Measurements from ENCODE around the gene HHIPL1.

The HHIPL1 gene

DNA sequence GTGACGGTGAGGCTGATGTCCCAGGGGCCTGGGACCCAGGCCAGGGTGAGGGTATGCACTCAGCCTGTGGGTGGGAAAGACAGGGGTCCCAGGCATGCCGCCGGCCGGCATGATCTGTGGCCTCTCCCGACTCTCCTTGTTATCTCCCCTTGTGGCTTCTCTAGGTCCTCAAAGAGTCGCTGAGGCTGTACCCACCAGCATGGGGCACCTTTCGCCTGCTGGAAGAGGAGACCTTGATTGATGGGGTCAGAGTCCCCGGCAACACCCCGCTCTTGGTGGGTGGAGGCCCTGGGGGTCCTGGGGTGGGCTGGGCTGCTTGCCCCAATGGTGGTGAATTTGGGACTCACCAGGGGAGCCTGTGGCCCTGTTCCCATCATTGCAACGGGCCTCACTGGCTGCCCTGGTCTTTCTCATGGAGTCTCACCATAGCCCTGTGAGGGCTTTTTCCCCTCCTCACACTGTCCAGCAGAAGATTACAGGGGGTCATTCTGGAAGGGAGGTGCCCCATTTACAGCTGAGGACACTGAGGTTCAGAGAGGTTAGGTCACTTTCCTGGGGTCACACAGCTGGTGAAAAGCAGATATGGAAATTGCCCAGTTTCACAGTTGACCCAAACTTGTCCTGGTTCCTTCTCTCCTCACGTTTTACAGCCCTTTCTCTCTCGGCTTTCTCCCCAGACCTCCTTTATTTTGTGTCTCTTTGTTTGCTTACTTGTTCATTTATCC is 77.0 kb downstream of the HHIPL1 start:
- H3K36me3 Mint-ChIP-seq (ENCODE audit: insufficient read depth) = no peaks in the 10 kb centered on the region
- H3K9me3 Mint-ChIP-seq = no peaks in the 10 kb centered on the region
- peaks cover 0 to 3% of the 10 kb centered on the region in 2 donors for H3K4me1 Mint-ChIP-seq (ENCODE audit: low read depth in 2 of 2)
- DNase-seq = no peak
- H3K4me3 Mint-ChIP-seq = no peak overlapping the region
- peaks cover 30 to 44% of the 10 kb centered on the region in 2 donors for H3K27me3 Mint-ChIP-seq
- H3K27ac Mint-ChIP-seq = no peak overlapping the region
- no peak for ATAC-seq (replicated peaks)

DNA sequence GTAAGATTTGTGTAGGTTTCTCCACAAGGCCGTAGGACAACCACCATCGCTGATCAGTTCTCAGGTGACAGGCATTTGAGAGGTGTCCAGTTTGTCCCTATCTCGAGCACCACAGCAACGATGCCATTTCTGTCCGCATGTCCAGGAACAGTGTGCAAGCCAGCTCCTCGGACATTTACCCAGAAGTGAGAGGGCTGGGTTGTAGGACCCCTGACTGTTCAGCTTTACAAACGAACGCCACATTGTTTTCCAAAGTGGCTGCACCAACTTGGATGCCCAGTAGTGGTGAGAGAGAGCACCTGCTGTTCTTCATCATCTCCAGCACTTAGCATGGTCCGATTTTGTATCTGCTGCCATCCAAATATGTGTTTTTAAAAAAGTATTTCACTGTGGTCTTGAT is 77.8 kb downstream of the HHIPL1 start:
- no peak overlapping the region for H3K4me3 Mint-ChIP-seq
- peaks cover 34 to 52% of the 10 kb centered on the region in 2 donors for H3K27me3 Mint-ChIP-seq
- H3K36me3 Mint-ChIP-seq (ENCODE audit: insufficient read depth) = no peaks in the 10 kb centered on the region
- no peaks in the 10 kb centered on the region for H3K9me3 Mint-ChIP-seq
- no peak overlapping the region for H3K27ac Mint-ChIP-seq
- peaks cover 0 to 3% of the 10 kb centered on the region in 2 donors for H3K4me1 Mint-ChIP-seq (ENCODE audit: low read depth in 2 of 2)
- DNase-seq (no peak), ATAC-seq (replicated peaks) (no peak)

- Mint-ChIP-seq H3K9me3 (no peaks in the 10 kb centered on the region), H3K4me3 (no peak overlapping the region), H3K27ac (no peak overlapping the region), H3K36me3 (ENCODE audit: insufficient read depth) (no peaks in the 10 kb centered on the region), H3K4me1 (ENCODE audit: low read depth in 2 of 2) (no peaks in the 10 kb centered on the region), H3K27me3 (peaks cover 45 to 58% of the 10 kb centered on the region in 2 donors)
- ATAC-seq (replicated peaks) (no peak), DNase-seq (no peak)
Measured at GRCh38 chr14:99724196-99724891, 79.4 kb downstream of the HHIPL1 start.

DNA sequence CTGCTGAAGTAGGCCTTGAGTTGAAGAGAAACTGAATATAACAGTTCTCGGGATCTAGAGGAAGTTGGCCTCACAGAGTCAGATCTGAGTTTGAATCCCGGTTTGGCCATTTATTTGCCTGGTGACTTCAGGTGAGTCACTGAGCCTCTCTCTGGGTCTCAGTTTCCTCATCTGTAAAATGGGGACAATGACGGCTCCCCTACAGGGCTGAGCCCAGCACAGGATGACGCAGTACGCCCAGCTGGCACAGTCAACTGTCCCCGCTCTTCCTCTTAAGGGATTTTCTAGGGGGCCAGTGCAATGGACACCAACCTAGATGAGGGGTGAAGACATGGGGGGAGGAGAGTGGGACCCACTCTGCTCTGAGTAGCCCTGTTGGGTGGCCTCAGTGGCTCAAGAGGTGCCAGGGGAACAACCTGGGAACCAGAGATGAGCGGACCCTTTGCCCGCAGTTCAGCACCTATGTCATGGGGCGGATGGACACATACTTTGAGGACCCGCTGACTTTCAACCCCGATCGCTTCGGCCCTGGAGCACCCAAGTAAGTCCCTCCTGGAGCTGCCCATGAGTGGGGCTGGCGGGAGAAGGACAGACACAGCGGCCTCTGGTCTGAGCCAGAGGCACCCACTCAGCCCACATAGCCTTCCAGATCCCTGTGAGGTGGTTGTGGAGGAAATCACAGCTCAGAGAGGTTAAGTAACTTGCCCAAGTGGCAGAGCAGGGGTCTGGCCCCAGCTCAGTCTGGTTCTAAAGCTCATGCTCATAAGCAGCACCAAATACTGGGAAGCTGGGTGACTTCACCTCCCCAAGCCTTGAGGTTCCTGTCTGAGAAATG is 80.2 kb downstream of the HHIPL1 start:
- H3K36me3 Mint-ChIP-seq (ENCODE audit: insufficient read depth) = no peaks in the 10 kb centered on the region
- no peaks in the 10 kb centered on the region for H3K4me1 Mint-ChIP-seq (ENCODE audit: low read depth in 2 of 2)
- ATAC-seq (replicated peaks) (no peak), DNase-seq (no peak)
- H3K27ac Mint-ChIP-seq = no peak overlapping the region
- peaks cover 46 to 65% of the 10 kb centered on the region in 2 donors for H3K27me3 Mint-ChIP-seq
- no peak overlapping the region for H3K4me3 Mint-ChIP-seq
- no peaks in the 10 kb centered on the region for H3K9me3 Mint-ChIP-seq

- Mint-ChIP-seq H3K4me3 (no peak overlapping the region), H3K9me3 (no peaks in the 10 kb centered on the region), H3K36me3 (ENCODE audit: insufficient read depth) (no peaks in the 10 kb centered on the region), H3K4me1 (ENCODE audit: low read depth in 2 of 2) (no peaks in the 10 kb centered on the region), H3K27ac (no peak overlapping the region), H3K27me3 (peaks cover 46 to 69% of the 10 kb centered on the region in 2 donors)
- no peak for ATAC-seq (replicated peaks)
- no peak for DNase-seq
Measured at GRCh38 chr14:99725774-99726537, 81.0 kb downstream of the HHIPL1 start.

- no peaks in the 10 kb centered on the region for H3K4me1 Mint-ChIP-seq (ENCODE audit: low read depth in 2 of 2)
- H3K36me3 Mint-ChIP-seq (ENCODE audit: insufficient read depth) = no peaks in the 10 kb centered on the region
Measured at GRCh38 chr14:99726538-99727095, 81.7 kb downstream of the HHIPL1 start.

DNA sequence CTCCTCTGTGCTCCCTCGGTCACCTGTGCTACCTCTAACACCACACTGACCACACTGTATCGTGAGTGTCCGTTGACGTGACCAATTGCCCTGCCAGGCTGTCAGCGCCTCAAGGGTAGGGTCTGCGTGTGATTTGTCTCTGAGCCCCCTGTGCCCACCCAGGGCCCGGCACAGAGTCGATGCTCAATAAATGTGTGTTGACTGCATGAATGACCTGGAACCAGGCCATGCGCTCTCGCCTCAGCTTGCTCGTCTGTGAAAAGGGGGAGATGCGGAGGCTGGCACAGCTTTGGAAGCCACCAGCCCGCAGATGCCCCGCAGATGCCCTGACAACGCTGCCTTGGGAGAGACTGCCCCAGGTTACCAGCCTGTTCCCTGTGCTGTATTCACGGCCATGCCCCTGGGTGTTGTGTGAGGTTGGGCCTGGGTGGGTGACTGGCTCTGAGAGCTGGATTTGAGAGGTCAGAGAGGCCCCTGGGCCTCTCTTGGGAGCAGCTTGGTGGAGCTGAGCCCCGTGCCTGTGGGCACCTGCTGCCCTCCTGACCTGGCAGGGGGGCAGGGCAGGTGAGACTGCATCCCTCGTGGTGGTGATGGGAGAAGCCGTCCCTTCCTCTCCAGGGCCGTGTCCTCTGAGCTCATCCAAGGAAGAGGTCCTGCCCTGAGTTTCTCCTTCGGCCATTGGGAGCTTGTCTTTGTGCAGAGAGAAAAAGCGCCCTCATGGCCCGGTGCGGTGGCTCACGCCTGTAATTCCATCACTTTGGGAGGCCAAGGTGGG is 82.4 kb downstream of the HHIPL1 start:
- no peaks in the 10 kb centered on the region for H3K36me3 Mint-ChIP-seq (ENCODE audit: insufficient read depth)
- H3K27ac Mint-ChIP-seq = peak overlapping the region in 1 of 2 donors; percentile 20
- H3K4me3 Mint-ChIP-seq = no peak overlapping the region
- DNase-seq (no peak), ATAC-seq (replicated peaks) (no peak)
- H3K27me3 Mint-ChIP-seq = peaks cover 46 to 80% of the 10 kb centered on the region in 2 donors
- no peaks in the 10 kb centered on the region for H3K9me3 Mint-ChIP-seq
- H3K4me1 Mint-ChIP-seq (ENCODE audit: low read depth in 2 of 2) = no peaks in the 10 kb centered on the region

More at GRCh38 chr14:99726538-99727095, 81.7 kb downstream of the HHIPL1 start:
- DNase-seq (no peak), ATAC-seq (replicated peaks) (no peak)
- Mint-ChIP-seq H3K27me3 (peaks cover 46 to 76% of the 10 kb centered on the region in 2 donors), H3K9me3 (no peaks in the 10 kb centered on the region), H3K4me3 (no peak overlapping the region), H3K27ac (peak overlapping the region in 1 of 2 donors; percentile 20)

DNA sequence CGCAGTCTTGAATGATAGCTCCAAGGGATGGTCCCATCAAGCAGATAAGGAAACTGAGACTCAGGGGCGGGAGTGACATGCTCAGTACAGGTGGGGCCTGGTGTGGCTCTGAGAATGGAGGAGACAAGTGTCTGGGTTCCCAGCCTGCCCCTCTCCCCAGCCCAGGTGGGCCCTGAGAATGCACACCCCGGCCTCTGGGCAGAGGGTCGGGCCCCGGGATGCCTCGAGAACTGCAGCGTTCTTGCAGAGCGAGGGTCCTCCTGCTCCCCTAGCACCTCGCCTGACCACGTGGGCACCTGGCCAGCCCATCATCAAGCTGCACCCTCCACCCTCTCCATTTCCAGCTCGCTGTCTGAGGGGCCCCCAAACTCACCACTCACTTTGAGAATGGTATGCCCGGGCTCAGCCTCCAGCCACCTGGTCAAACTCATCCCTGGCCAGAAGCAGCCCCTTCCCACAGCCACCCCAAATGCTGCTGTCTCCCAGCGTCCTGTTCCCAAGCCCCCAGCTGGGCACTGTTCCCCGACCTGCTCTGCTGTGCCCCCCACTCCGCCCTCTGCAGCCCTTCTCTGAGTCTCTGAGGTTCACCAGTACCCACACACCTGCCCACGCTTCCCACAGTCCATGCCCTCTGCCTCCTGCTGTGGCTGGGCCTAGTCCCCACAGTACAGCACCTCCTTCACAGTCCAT is 83.4 kb downstream of the HHIPL1 start:
- Mint-ChIP-seq H3K9me3 (no peaks in the 10 kb centered on the region), H3K27ac (no peak overlapping the region), H3K4me1 (ENCODE audit: low read depth in 2 of 2) (no peaks in the 10 kb centered on the region), H3K36me3 (ENCODE audit: insufficient read depth) (no peaks in the 10 kb centered on the region), H3K27me3 (peaks cover 49 to 91% of the 10 kb centered on the region in 2 donors), H3K4me3 (no peak overlapping the region)
- DNase-seq (no peak), ATAC-seq (replicated peaks) (no peak)

GRCh38 chr14:99728981-99729451 is 84.1 kb downstream of the HHIPL1 start:
- no peak overlapping the region for H3K27ac Mint-ChIP-seq
- H3K4me1 Mint-ChIP-seq (ENCODE audit: low read depth in 2 of 2) = no peaks in the 10 kb centered on the region
- no peaks in the 10 kb centered on the region for H3K9me3 Mint-ChIP-seq
- no peak for DNase-seq
- H3K36me3 Mint-ChIP-seq (ENCODE audit: insufficient read depth) = no peaks in the 10 kb centered on the region
- ATAC-seq (replicated peaks) = no peak
- no peak overlapping the region for H3K4me3 Mint-ChIP-seq
- H3K27me3 Mint-ChIP-seq = peaks cover 49 to 92% of the 10 kb centered on the region in 2 donors
